HG02678 (cell line): ENCODE results near the gene RDH5.
A peak's percentile ranks its signal among the peaks of the same experiment; 100 is the strongest.
"Not testable (repeated sequence)": the region's sequence is repeated elsewhere in the genome, so short reads cannot be mapped to it uniquely, and the experiment has no call there.

ENCODE experiments used
- ATAC-seq: cut with Tn5 transposase; IDR thresholded peaks from one replicate; pipeline ENCODE4 v1.9.1; 2021; ENCODE audit warnings: mild to moderate bottlenecking, moderate library complexity; ENCODE audit not compliant: unreplicated experiment

RDH5 gene

DNA sequence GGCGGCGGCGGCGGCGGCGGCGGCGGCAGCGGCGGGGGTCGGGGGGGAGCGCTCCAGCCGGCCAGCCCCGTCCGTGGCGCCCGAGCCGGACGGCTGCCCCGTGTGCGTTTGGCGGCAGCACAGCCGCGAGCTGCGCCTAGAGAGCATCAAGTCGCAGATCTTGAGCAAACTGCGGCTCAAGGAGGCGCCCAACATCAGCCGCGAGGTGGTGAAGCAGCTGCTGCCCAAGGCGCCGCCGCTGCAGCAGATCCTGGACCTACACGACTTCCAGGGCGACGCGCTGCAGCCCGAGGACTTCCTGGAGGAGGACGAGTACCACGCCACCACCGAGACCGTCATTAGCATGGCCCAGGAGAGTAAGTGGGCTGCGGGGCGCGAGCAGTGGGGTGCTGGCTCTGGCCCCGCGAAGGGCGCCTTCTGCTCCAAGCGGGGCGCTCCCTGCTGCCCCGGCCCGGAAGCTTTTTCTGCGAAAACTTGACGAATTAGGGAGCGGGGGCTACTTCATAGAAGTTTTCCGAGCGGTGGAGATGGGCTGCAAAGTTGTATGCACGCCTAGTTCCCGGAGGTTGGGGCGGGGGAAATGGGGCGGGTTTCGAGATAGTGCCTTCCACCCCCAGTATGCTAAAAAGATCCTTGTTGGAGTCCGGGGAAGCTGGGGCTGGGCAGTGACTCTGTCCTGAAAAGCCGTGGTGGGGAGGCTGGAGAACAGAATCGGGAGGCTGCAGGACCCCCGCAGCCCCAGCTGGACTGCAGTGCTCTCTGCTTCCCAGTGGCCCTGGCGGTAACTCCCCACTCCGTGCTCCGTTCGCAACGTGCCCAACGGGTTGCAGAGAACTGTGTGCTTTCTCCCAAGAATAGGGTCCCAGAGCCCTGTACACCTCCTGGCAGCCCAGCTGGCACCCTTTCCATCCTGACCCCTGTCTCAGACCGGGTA is 23.5 kb downstream of the RDH5 start:
- peak; percentile 48 for ATAC-seq

DNA sequence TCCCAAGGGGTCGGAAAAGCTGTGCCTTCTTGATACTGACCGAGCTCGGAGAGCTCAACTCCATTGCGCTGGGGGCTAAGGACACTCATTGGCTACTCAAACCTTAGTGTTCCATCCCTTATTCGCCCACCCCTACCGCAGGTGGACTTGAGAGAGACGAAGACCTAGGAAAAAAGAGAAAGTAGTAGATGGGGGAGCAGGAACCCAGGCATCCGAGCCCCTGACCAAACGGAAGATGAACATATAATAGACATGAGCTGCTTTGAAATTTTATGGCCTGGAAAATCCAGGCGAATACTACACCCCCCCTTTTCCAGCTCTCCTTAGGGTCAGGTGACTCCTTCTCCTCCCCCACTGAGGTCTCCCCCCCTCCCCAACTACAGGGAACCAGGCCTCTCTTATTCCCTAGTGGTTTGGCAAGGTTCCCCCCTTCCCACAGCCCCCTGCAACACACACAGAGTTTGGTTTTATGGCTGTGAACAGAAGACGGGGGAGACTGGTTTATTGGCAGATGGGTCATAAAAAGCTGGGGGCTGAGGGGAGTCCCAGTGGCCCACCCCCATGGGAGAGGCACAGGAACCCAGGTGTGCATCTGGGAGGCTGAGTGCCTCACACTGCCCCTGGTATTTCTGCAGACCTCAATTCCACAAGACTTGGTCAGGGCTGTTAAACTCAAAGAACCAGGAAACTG is 24.3 kb downstream of the RDH5 start:
- ATAC-seq: no peak

DNA sequence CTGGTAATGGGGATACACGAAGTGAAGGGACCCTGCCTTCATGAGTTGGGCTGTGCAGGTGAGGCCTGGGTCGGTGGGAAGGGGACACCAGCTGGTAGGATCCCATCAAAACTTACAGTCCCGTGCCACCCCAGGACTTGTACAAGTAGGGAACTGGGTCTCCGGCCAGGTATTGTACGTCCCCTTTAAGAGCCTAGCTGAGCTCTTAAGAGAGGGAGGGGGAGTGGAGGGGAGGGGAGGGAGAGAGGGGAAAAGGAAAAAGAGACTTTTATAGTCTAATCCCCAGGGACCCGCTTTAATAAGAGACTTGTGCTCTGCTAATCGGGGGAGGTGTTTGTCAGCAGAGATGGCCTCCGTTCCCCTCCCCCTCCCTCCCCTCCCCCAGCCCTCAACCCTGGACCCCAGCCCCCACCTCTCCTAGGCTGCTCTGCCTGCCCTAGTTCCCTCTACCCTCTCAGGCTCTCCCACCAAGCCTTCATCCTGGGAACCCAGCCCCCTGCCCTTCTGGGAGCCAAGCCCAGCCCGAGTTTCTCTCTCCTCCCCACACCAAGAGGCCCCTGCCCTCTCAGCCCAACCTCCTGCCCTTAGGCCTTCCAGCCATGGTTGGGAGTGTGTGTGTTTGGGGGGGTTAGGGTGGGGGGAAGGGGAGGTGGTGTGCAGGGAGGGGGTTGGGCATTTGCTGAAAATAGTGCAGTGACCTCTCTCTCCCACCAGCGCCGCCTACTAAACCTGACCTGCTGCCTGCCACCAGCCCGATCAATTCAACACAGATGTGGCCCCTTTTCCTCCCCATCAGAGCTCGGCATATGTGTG is 25.4 kb downstream of the RDH5 start:
- no peak for ATAC-seq

DNA sequence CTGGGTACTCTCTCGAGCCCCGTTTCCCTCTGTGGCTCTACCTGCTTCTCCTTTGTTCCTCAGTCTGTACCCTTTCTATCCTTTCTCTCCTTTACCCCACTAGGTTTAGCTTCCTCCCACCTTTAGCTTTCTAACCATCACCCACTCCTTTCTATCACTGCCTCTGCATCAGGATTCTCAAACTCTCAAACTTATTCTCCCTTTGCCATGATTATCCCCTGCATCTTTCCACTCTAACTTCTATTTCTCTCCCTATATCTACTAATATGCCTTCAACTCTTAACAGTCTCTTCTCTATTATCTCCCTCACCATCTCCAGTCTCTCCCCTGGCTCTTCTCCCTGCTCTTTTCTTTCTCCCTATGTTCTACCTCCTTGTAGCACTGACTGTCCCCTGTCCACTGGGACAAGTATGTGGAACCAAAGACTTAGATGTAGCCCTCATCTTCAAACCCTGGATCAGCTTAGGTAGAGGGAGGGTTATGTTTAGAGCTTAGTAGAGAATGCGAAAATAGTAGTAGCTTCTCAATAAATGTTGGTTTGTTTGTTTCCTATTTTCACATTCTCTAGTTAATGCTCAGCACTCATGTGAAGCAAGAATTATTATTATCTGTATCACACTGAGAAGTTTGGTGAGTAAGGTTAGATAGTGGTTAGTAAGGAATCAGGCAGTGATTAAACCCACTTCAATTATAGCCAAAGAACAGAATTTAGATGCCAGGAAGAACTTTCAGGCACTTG is 26.1 kb downstream of the RDH5 start:
- ATAC-seq: no peak

DNA sequence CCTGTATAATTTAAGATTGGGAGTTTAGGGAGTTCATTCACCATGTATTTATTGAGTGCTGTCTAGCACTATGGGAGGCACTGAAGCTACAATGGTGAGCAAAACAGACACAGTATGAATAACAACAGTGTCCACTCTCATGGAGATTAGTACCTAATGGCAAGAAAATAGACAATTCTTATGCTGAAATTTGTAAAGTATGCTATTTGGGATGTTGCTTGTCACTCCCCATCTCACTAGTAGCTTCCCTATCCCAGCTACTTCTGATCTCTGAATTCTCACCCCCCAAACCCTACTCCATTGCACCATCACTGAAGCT is 26.7 kb downstream of the RDH5 start:
- ATAC-seq: no peak

DNA sequence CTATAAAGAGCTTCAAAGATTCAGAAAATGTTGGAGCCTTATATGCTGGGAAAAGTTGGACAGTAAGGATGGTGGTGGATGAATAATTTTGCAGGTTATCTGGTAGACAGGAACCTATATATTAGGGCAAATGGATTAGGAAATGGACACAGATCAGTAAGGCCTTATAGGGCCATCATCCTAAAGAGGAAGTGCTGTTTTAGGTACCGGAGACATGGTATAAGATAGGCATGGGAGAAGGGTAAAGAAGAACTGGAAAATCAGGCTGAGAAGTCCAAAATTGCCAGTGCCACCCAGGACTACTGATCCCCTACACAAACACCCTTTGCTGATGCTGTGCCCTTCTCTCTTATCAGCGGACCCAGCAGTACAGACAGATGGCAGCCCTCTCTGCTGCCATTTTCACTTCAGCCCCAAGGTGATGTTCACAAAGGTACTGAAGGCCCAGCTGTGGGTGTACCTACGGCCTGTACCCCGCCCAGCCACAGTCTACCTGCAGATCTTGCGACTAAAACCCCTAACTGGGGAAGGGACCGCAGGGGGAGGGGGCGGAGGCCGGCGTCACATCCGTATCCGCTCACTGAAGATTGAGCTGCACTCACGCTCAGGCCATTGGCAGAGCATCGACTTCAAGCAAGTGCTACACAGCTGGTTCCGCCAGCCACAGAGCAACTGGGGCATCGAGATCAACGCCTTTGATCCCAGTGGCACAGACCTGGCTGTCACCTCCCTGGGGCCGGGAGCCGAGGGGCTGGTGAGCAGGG is 28.2 kb downstream of the RDH5 start:
- ATAC-seq: no peak

DNA sequence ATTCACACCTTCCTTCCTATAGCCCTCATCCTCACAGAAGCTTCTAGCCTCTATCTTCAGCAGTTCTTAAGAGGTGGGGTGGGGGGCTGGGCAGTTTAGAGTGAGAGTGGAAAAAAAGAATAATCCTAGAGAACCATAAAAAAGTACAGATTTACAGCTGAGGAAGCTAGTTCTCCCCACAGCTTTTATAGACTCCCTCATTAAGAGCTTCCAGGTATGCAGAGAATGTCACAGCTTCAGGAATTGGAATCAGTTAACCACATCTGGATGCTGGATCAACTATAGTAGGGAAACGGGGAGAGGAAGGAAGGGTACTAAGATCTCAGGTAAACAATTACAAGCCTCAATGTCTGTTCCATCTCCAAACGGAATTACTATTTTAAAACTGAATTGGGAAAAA is 35.1 kb downstream of the RDH5 start:
- no peak for ATAC-seq

DNA sequence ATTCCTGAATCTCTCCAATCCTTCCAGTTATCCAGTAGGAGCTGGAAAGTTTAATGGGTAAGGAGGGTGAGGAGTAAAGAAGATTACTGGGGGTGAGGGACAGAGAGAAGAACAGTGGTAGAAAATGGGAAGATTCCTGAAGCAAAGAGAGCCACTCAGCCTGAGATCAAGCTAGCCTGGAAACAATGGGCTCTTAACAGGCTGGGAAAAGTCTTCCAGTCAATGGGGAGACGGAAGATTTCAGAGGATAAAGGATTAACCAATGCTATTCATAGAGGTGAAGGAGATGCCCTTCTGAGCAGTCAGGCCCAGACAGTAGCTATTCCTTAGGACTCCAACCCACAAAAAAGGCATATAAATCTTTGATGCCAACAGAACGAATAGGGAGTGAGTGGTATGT is 37.5 kb downstream of the RDH5 start:
- ATAC-seq: no peak

DNA sequence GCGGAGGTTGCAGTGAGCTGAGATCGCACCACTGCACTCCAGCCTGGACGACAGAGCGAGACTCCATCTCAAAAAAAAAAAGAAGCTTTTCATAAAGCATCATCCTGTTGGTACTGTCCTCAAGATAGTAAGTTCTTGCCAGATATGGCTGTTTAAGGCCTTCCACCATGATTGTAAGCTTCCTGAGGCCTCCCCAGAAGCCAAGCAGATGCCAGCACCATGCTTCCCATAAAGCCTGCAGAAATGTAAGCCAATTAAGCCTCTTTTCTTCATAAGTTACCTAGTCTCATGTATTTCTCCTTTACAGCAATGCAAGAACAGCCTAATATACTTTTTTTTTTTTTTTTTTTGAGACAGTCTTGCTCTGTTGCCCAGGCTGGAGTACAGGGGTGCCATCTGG is 38.4 kb downstream of the RDH5 start:
- not testable (repeated sequence) for ATAC-seq

DNA sequence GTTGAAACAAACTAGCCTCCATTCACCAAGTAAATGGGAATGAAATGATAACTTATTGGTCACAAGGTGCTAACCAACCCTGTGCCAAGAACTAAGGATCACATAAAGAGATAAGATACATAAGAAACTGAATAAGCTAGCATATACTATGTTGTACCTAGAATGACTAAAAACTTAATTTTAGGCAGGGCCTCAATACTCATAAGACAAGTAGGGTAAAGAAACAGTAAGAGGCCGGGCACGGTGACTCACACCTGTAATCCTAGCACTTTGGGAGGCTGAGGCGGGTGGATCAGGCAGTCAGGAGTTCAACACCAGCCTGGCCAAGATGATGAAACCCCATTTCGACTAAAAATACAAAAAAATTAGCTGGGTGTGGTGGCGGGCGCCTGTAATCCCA is 40.5 kb downstream of the RDH5 start:
- no peak for ATAC-seq

DNA sequence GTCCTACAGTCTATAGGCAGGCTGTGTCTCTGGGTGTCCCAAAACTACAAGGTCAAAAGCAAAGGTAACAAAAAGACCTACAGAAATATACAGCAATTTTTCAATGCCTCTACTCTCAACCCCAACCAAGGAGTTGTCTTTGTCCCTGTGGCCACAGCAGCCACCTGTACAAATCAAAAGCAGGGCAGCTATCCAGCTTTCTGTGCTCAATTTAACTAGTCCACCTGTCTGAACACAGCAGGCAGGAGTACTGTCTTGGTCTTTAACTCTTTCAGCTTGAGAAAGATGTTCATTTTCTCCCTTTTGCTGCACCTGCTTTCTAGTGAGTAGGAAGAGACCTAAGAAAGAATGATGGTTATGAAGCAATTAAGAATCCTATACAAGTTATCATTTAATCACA is 42.5 kb downstream of the RDH5 start:
- ATAC-seq: no peak

DNA sequence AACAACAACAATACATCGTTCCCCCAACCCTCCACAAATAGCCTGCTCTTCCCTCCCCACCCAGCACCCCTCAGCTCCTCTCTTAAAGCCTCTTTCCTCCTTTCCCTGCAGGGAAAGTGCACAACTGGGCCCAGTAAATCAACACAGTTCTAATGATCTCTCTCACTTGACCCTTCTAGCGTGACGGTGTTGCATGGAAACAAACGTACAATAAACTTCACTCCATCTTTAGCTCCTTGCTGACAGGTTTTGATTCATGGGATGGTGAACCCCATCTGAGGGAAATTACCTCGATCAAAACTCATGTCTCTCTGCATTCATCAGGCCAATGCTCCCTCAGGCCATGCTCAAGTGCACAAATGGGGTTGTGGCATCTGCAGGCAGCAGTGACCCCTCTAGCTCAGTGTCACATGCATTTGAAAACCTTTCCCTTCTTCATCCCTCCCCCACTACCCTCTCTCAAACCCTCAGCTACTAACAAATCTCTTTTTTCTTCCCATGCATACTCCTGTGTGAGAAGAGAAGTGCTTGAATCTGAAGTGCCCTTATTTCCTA is 45.6 kb downstream of the RDH5 start:
- ATAC-seq: no peak

DNA sequence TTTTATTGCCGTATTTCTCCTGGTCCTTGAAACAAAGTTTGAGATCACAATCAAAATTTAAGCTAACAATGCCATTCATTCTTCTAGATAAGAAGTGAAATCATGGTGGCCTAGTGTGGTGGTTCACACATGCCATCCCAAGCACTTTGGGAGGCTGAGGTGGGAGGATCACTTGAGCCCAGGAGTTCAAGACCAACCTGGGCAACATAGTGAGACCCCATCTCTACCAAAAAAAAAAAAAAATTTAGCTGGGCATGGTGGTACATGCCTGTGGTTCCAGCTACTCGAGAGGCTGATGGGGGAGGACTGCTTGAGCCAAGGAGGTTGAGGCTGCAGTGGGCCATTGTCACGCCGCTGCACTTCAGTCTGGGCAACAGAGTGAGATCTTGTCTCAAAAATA is 47.0 kb downstream of the RDH5 start:
- no peak for ATAC-seq

DNA sequence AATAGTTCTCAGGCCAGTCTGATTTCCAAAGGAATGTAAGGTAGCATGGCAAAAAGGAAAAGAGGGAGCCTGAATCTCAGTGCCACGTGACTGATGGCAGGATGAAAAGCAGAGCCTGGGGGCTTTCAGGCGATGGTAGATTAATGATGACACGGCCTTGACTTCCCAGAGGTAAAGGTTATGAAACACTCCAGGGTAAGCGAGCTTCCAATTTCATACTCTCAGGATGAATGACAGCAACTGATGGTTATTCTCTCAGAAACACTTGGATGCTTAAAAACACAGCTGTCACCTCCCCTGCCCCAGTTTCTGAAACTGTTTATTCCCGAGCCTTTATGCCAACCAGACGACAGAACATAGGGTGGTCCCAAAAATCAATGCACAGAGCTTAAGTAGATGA is 51.5 kb downstream of the RDH5 start:
- ATAC-seq: no peak
